GM06990 (cell line): ENCODE data around the gene DOCK4.

Experiments
- DNase-seq: peaks from one replicate; pipeline ENCODE4 v3.0.0-alpha.2; 2011; ENCODE audit not compliant: insufficient read length; ENCODE audit errors: extremely low read depth
- H3K27me3 ChIP-seq: replicated peaks from 2 replicates; pipeline ENCODE4 v1.6.0; 2011; ENCODE audit warnings: low read length; ENCODE audit not compliant: control insufficient read depth, insufficient read depth
- H3K36me3 ChIP-seq: 2 replicates; pipeline ENCODE4 v1.5.1; 2011; ENCODE audit warnings: low read length; ENCODE audit not compliant: control insufficient read depth, insufficient read depth
- H3K4me3 ChIP-seq: replicated peaks from 2 replicates; pipeline ENCODE4 v1.5.1; 2011; ENCODE audit warnings: low read depth, mild to moderate bottlenecking, control low read depth, low read length
- TF ChIP-seq, protein P1 (sequence below): IDR thresholded peaks from 2 replicates; pipeline ENCODE4 v1.5.1; 2011; ENCODE audit warnings: low read length, control low read depth, mild to moderate bottlenecking, inconsistent platforms; ENCODE audit not compliant: insufficient read depth, poor library complexity, severe bottlenecking

The DOCK4 gene

DNA sequence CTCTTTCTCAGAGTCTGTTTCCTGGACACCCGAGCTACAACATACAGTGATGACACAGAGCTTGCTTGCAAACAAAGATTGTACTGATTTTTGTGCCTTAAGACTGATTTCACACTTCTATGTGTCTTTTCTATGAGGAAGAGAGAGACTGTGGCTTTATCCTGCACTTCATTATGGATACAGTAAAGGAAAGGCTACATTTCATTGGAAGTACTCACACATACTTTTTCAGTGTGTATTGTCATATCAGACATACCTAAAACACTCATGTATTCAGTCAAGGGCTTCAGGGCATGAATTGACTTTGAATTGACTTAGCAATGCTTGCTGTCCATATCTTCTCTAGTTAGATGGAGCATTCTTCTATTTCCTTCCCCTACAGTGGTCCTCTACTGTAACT lies 508.4 kb downstream of the DOCK4 start:
- no peak for DNase-seq
- H3K4me3 ChIP-seq: no peak overlapping the region
- TF ChIP-seq, protein P1, sequence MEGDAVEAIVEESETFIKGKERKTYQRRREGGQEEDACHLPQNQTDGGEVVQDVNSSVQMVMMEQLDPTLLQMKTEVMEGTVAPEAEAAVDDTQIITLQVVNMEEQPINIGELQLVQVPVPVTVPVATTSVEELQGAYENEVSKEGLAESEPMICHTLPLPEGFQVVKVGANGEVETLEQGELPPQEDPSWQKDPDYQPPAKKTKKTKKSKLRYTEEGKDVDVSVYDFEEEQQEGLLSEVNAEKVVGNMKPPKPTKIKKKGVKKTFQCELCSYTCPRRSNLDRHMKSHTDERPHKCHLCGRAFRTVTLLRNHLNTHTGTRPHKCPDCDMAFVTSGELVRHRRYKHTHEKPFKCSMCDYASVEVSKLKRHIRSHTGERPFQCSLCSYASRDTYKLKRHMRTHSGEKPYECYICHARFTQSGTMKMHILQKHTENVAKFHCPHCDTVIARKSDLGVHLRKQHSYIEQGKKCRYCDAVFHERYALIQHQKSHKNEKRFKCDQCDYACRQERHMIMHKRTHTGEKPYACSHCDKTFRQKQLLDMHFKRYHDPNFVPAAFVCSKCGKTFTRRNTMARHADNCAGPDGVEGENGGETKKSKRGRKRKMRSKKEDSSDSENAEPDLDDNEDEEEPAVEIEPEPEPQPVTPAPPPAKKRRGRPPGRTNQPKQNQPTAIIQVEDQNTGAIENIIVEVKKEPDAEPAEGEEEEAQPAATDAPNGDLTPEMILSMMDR: no peak
- no peaks in the 10 kb centered on the region for H3K36me3 ChIP-seq
- H3K27me3 ChIP-seq: no peaks in the 10 kb centered on the region

GRCh38 chr7:111694376-111694775 lies 511.8 kb downstream of the DOCK4 start:
- H3K4me3 ChIP-seq: no peak overlapping the region
- H3K36me3 ChIP-seq: no peaks in the 10 kb centered on the region
- TF ChIP-seq, protein P1: no peak
- no peaks in the 10 kb centered on the region for H3K27me3 ChIP-seq
- no peak for DNase-seq

DNA sequence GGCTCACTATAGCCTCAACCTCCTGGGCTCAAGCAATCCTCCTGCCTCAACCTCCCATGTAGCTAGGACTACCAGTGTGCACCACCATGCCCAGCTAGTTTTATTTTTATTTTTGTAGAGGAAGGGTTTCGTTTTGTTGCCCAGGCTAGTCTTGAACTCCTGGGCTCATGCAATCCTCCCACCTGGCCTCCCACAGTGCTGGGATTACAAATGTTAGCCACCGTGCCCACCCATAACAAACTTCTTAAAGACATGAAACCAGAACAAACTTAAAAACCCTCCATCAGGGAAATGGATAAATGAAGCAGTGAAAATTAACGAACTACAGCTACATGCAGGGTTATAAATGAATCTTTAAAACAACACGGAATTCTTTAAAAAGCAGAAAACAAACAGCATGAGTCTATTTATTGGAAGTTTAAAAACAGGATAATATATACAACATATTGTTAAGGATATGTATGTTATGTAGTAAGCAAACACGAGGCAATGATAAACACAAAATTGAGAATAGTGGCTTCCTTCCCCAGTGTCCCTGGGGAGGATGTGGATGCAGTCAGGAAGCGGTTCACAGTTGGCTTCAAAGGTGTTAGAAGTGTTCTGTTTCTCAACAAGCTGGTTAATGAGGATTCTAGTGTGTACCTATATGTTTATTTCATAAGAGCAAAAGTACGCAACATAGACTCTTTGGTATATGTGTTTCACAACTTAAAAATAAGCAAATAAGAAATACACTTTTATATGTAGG lies 515.7 kb downstream of the DOCK4 start:
- no peaks in the 10 kb centered on the region for H3K36me3 ChIP-seq
- no peak for DNase-seq
- H3K27me3 ChIP-seq: no peaks in the 10 kb centered on the region
- TF ChIP-seq, protein P1: no peak
- H3K4me3 ChIP-seq: no peak overlapping the region

- no peak for DNase-seq
- no peak overlapping the region for H3K4me3 ChIP-seq
- H3K27me3 ChIP-seq: no peaks in the 10 kb centered on the region
- H3K36me3 ChIP-seq: no peaks in the 10 kb centered on the region
- TF ChIP-seq, protein P1: no peak
These were observed 520.9 kb downstream of the DOCK4 start for GRCh38 chr7:111685349-111685748.

DNA sequence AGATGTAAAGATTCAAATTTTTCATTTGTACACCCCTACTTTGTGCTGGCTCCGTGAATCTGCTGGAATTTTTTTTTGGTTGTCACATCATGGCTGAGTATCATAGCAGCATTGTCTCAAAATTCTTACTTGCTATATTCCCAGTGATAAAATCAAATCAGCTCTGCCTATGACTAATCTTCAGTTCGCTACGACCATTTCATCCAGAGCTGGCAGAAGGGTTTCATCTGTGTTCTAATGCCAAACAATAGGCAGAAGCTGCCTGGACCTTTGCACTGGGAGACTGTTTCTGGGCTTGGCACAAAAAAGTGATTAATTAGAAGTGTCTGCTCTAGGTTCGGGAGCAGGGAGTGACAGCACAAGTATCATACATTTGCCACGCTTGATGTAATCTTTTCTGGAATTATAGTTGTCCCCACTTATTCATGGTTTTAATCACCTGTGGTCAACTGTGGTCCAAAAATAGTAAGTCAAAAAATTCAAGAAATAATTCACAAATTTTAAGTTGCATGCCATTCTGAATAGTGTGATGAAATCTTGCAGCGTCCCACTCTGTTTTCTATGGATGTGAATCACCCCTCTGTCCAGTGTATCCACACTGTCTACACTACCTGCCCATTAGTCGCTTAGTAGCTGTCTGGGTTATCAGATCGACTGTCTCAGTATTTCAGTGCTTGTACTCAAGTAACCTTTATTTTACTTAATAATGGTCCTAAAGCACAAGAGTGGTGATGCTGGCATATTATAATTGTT lies 523.4 kb downstream of the DOCK4 start:
- Histone ChIP-seq H3K36me3 (no peaks in the 10 kb centered on the region), H3K27me3 (no peaks in the 10 kb centered on the region), H3K4me3 (no peak overlapping the region)
- TF ChIP-seq, protein P1: no peak
- DNase-seq: no peak
